HCT116 (cell line): Measurements from ENCODE around the gene MAPRE2. TPM values are rescaled to one million over a fixed set of nuclear protein-coding genes. Genes with fewer than 3 reads are reported as not detected.

Experiments used
- ATAC-seq: fragments of 200-7000 bp; cut with Tn5 transposase; 2 replicates; pipeline ENCODE4 v1.9.1; 2020; ENCODE audit warnings: mild to moderate bottlenecking, moderate library complexity
- BruUV-seq: library from RNA; stranded (reverse); fragments of 400-500 nt; replicated peaks from 2 replicates; lab custom pipeline; 2021; lab: Mats Ljungman, UMichigan
- CTCF ChIA-PET: fragments of 300-600 bp; sonication (Branson Sonifier 250); formaldehyde crosslinking; loops from one replicate; lab custom pipeline; 2021; ENCODE audit warnings: antibody characterized with exemption; lab: Charles Lee
- POLR2A ChIA-PET: fragments of 300-600, 350-600 bp; sonication (Branson Sonifier 250); formaldehyde crosslinking; loops from one replicate; lab custom pipeline; 2021; ENCODE audit warnings: antibody characterized with exemption; lab: Charles Lee
- RAD21 ChIA-PET, 2 experiments: fragments of 300-600 bp; sonication (Branson Sonifier 250); formaldehyde crosslinking; loops; one replicate each; lab custom pipeline; 2023; ENCODE audit warnings: low total read pairs in 2 of 2; ENCODE audit not compliant: uncharacterized antibody in 2 of 2, unreplicated experiment in 2 of 2, low non-redundant PET in 1 of 2; lab: Charles Lee
- DNase-seq: peaks from one replicate; pipeline ENCODE4 v3.0.0-alpha.2; 2010; ENCODE audit warnings: low read depth, low spot score
- H2AFZ ChIP-seq: fragments of 200-600 bp; shearing (Covaris generic), sonication (generic); 2 replicates; pipeline ENCODE4 v1.6.1; 2017; ENCODE audit warnings: low read depth, mixed run types, mixed read lengths, antibody characterized with exemption, low read length; ENCODE audit not compliant: poor library complexity, severe bottlenecking
- H3K27ac ChIP-seq: 2 replicates; pipeline ENCODE4 v1.5.1; 2012; ENCODE audit warnings: low read depth, low read length
- H3K27me3 ChIP-seq: fragments of 200-600 bp; sonication (generic); 2 replicates; pipeline ENCODE4 v1.6.1; 2016; ENCODE audit warnings: mixed run types, low read length, mixed read lengths; ENCODE audit not compliant: insufficient read depth
- H3K36me3 ChIP-seq, 2 experiments: fragments of 200-500 bp in 1 of 2; fragments of 200-600 bp in 1 of 2; sonication (Bioruptor generic) in 1 of 2; sonication (generic) in 1 of 2; 2 replicates each; pipeline versions ENCODE4 v1.5.1 to v1.6.1; 2014 to 2016; ENCODE audit warnings: low read length in 2 of 2, inconsistent platforms in 1 of 2, mixed read lengths in 1 of 2, mixed run types in 1 of 2; ENCODE audit not compliant: insufficient read depth in 2 of 2, control insufficient read depth in 1 of 2
- H3K4me1 ChIP-seq, 2 experiments: fragments of 200-600 bp in 1 of 2; sonication (generic) in 1 of 2; 2 replicates each; pipeline versions ENCODE4 v1.5.1 to v1.6.1; 2012 to 2017; ENCODE audit warnings: low read length in 2 of 2, inconsistent platforms in 1 of 2, mild to moderate bottlenecking in 1 of 2, mixed read lengths in 1 of 2, mixed run types in 1 of 2, moderate library complexity in 1 of 2; ENCODE audit not compliant: insufficient read depth in 2 of 2, control insufficient read depth in 1 of 2
- H3K4me2 ChIP-seq: fragments of 200-600 bp; sonication (generic); 2 replicates; pipeline ENCODE4 v1.6.1; 2017; ENCODE audit warnings: mixed run types, low read length, mixed read lengths
- H3K4me3 ChIP-seq, 2 experiments: fragments of 200-600 bp in 1 of 2; sonication (generic) in 1 of 2; replicated peaks in 1 of 2; 2 replicates each; pipeline ENCODE4 v1.5.1; 2011 to 2016; ENCODE audit warnings: low read length in 2 of 2, control low read depth in 1 of 2, low read depth in 1 of 2, mild to moderate bottlenecking in 1 of 2, mixed read lengths in 1 of 2, mixed run types in 1 of 2
- H3K79me2 ChIP-seq: fragments of 200-600 bp; sonication (generic); 2 replicates; pipeline ENCODE4 v1.6.1; 2017; ENCODE audit warnings: mild to moderate bottlenecking, mixed run types, low read length, moderate library complexity, mixed read lengths; ENCODE audit not compliant: insufficient read depth
- H3K9ac ChIP-seq: fragments of 200-600 bp; sonication (generic); 2 replicates; pipeline ENCODE4 v1.6.1; 2016; ENCODE audit warnings: low read length, mixed read lengths
- H3K9me2 ChIP-seq: fragments of 200-600 bp; sonication (generic), shearing (Covaris generic); 2 replicates; pipeline ENCODE4 v1.6.1; 2017; ENCODE audit warnings: mixed run types, mild to moderate bottlenecking, moderate library complexity; ENCODE audit not compliant: insufficient read depth
- H3K9me3 ChIP-seq, 2 experiments: fragments of 200-500 bp in 1 of 2; fragments of 200-600 bp in 1 of 2; sonication (Bioruptor generic) in 1 of 2; sonication (generic) in 1 of 2; 2 replicates each; pipeline ENCODE4 v1.6.1; 2014 to 2017; ENCODE audit warnings: low read length in 2 of 2, mixed read lengths in 2 of 2, inconsistent platforms in 1 of 2, low read depth in 1 of 2, mild to moderate bottlenecking in 1 of 2, mixed run types in 1 of 2, moderate library complexity in 1 of 2; ENCODE audit not compliant: control insufficient read depth in 1 of 2, insufficient read depth in 1 of 2
- H4K20me1 ChIP-seq: fragments of 200-600 bp; sonication (generic), shearing (Covaris generic); 2 replicates; pipeline ENCODE4 v1.6.1; 2017; ENCODE audit warnings: mixed run types, mild to moderate bottlenecking, moderate library complexity; ENCODE audit not compliant: insufficient read depth
- CBX3 ChIP-seq: IDR thresholded peaks from 2 replicates; pipeline ENCODE4 v1.6.1; 2012; ENCODE audit warnings: low read depth
- CEBPB ChIP-seq: IDR thresholded peaks from 2 replicates; pipeline ENCODE4 v1.6.1; 2012; ENCODE audit warnings: low read depth
- EGR1 ChIP-seq: IDR thresholded peaks from 2 replicates; pipeline ENCODE4 v1.6.1; 2012; ENCODE audit warnings: low read depth
- ELF1 ChIP-seq: IDR thresholded peaks from 2 replicates; pipeline ENCODE4 v1.6.1; 2012; ENCODE audit warnings: low read depth, borderline replicate concordance
- EZH2 ChIP-seq: fragments of 200-600 bp; sonication (generic); IDR thresholded peaks from 2 replicates; pipeline ENCODE4 v1.6.1; 2017; ENCODE audit warnings: antibody characterized with exemption, mixed run types
- EZH2phosphoT487 ChIP-seq: fragments of 200-600 bp; IDR thresholded peaks from 2 replicates; pipeline ENCODE4 v1.6.1; 2018; ENCODE audit warnings: antibody characterized with exemption, borderline replicate concordance
- FOSL1 ChIP-seq: IDR thresholded peaks from 2 replicates; pipeline ENCODE4 v1.6.1; 2012; ENCODE audit warnings: low read depth
- JUND ChIP-seq: IDR thresholded peaks from 2 replicates; pipeline ENCODE4 v1.6.1; 2012
- POLR2A ChIP-seq: IDR thresholded peaks from 2 replicates; pipeline ENCODE4 v1.7.0; 2011; ENCODE audit warnings: borderline replicate concordance; ENCODE audit not compliant: insufficient read depth, insufficient read length; ENCODE audit errors: extremely low read depth
- POLR2AphosphoS5 ChIP-seq: IDR thresholded peaks from 2 replicates; pipeline ENCODE4 v1.6.1; 2011; ENCODE audit warnings: mild to moderate bottlenecking, low read depth, low read length, moderate library complexity
- SIN3A ChIP-seq: IDR thresholded peaks from 2 replicates; pipeline ENCODE4 v1.6.1; 2012; ENCODE audit warnings: low read depth
- SRF ChIP-seq: IDR thresholded peaks from 2 replicates; pipeline ENCODE4 v1.6.1; 2012; ENCODE audit warnings: low read depth
- TCF7L2 ChIP-seq: IDR thresholded peaks from 2 replicates; pipeline ENCODE4 v1.7.0; 2011; ENCODE audit warnings: borderline replicate concordance, inconsistent platforms; ENCODE audit not compliant: insufficient read depth, insufficient read length; ENCODE audit errors: extremely low read depth
- YY1 ChIP-seq: IDR thresholded peaks from 2 replicates; pipeline ENCODE4 v1.6.1; 2011; ENCODE audit warnings: low read length, low read depth, moderate library complexity, mild to moderate bottlenecking; ENCODE audit not compliant: insufficient replicate concordance; ENCODE audit errors: extremely low read depth
- ZFX ChIP-seq: fragments of 450-650 bp; IDR thresholded peaks from 2 replicates; pipeline ENCODE4 v1.6.1; 2017
- intact Hi-C: fragments of 100-400 bp; cut with micrococcal nuclease; formaldehyde crosslinking; loops from 2 replicates; pipeline ENCODE4 v1.10.0; 2022
- total RNA-seq: library from RNA; stranded (reverse); gene quantifications from one replicate; pipeline ENCODE4 v1.2.1, GENCODE V29; 2021; ENCODE audit not compliant: unreplicated experiment
- TF ChIP-seq, protein P1 (sequence below): IDR thresholded peaks from 2 replicates; pipeline ENCODE4 v1.6.1; 2012
- TF ChIP-seq, protein P2 (sequence below): IDR thresholded peaks from 2 replicates; pipeline ENCODE4 v1.6.1; 2011; ENCODE audit warnings: mild to moderate bottlenecking, low read length, moderate library complexity; ENCODE audit not compliant: insufficient replicate concordance; ENCODE audit errors: extremely low read depth
- TF ChIP-seq, protein P3 (sequence below): IDR thresholded peaks from 2 replicates; pipeline ENCODE4 v1.6.1; 2012

Gene MAPRE2
- total RNA-seq, 1 experiment from 2014 or later, result 17.2 TPM

- Histone ChIP-seq H3K9me2 (no peaks in the 10 kb centered on the region), H3K27ac (no peak overlapping the region), H3K4me2 (no peak overlapping the region), H2AFZ (no peak overlapping the region), H3K4me3 (no peak overlapping the region), H3K9ac (no peak overlapping the region), H3K9me3 (no peaks in the 10 kb centered on the region), H3K79me2 (no peaks in the 10 kb centered on the region)
- no peak for DNase-seq
- RAD21 ChIA-PET, result no interaction called here
- CTCF ChIA-PET, result interaction anchor here (2.8 kb wide), 1 partner anchor 135 kb away, joined by 51 read pairs; no protein-coding TSS in a partner anchor
- POLR2A ChIA-PET, result no interaction called here
- TF ChIP-seq EGR1 (no peak), SRF (no peak), YY1 (no peak), ZFX (no peak), JUND (no peak), CBX3 (no peak), POLR2A (no peak), EZH2 (no peak), ELF1 (no peak), SIN3A (no peak), FOSL1 (no peak), TCF7L2 (no peak), CEBPB (no peak), POLR2AphosphoS5 (no peak), EZH2phosphoT487 (no peak)
- TF ChIP-seq, protein P1, sequence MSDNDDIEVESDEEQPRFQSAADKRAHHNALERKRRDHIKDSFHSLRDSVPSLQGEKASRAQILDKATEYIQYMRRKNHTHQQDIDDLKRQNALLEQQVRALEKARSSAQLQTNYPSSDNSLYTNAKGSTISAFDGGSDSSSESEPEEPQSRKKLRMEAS, result no peak
- TF ChIP-seq, protein P2, sequence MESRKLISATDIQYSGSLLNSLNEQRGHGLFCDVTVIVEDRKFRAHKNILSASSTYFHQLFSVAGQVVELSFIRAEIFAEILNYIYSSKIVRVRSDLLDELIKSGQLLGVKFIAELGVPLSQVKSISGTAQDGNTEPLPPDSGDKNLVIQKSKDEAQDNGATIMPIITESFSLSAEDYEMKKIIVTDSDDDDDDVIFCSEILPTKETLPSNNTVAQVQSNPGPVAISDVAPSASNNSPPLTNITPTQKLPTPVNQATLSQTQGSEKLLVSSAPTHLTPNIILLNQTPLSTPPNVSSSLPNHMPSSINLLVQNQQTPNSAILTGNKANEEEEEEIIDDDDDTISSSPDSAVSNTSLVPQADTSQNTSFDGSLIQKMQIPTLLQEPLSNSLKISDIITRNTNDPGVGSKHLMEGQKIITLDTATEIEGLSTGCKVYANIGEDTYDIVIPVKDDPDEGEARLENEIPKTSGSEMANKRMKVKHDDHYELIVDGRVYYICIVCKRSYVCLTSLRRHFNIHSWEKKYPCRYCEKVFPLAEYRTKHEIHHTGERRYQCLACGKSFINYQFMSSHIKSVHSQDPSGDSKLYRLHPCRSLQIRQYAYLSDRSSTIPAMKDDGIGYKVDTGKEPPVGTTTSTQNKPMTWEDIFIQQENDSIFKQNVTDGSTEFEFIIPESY, result no peak
- TF ChIP-seq, protein P3, sequence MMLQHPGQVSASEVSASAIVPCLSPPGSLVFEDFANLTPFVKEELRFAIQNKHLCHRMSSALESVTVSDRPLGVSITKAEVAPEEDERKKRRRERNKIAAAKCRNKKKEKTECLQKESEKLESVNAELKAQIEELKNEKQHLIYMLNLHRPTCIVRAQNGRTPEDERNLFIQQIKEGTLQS, result no peak
- TF ChIP-seq, all 23 proteins: peak for 0
- ATAC-seq, result no peak
- no peaks in the 10 kb centered on the region for H4K20me1 ChIP-seq
- no peaks in the 10 kb centered on the region for H3K4me1 ChIP-seq
- H3K27me3 ChIP-seq, result no peaks in the 10 kb centered on the region
- no TSS peak for BruUV-seq
- H3K36me3 ChIP-seq, result no peaks in the 10 kb centered on the region
- intact Hi-C loops, result loop anchor here (5.0 kb wide), 1 partner anchor 200 kb away; no protein-coding TSS in a partner anchor
These were observed 101.0 kb downstream of the MAPRE2 start for GRCh38 chr18:35142275-35142615.
